SK-N-SH (cell line): Measurements from ENCODE around the gene LHFPL6. TPM values are rescaled to one million over a fixed set of nuclear protein-coding genes. Genes with fewer than 3 reads are reported as not detected.

Experiments
- CTCF ChIA-PET: fragments of 300-600, 350-600 bp; formaldehyde crosslinking; extraction: SDS; loops from one replicate; lab custom pipeline; 2021; lab: Yijun Ruan, JAX
- POLR2A ChIA-PET: fragments of 350-600 bp; sonication (Branson Sonifier 250); formaldehyde crosslinking; extraction: SDS; loops from one replicate; lab custom pipeline; 2020; ENCODE audit warnings: antibody characterized with exemption, inconsistent platforms; lab: Yijun Ruan, JAX
- DNase-seq: peaks from one replicate; pipeline ENCODE4 v3.0.0; 2012
- H2AFZ ChIP-seq: fragments of 200-600 bp; sonication (generic); 2 replicates; pipeline ENCODE4 v1.8.1; 2016; ENCODE audit warnings: antibody characterized with exemption, mild to moderate bottlenecking, low read depth
- H3F3A ChIP-seq: fragments of 200-600 bp; sonication (generic); replicated peaks from 2 replicates; pipeline ENCODE3; 2016; ENCODE audit warnings: antibody characterized with exemption, mild to moderate bottlenecking; ENCODE audit not compliant: insufficient read depth
- H3K27ac ChIP-seq, 2 experiments: fragments of 200-500 bp in 1 of 2; fragments of 200-600 bp in 1 of 2; sonication (Bioruptor generic) in 1 of 2; sonication (generic), shearing (Covaris generic) in 1 of 2; 2 replicates each; pipeline versions ENCODE4 v1.5.1 to v1.6.1; 2014 to 2016; ENCODE audit warnings: low read depth in 2 of 2, inconsistent platforms in 1 of 2, low read length in 1 of 2, mild to moderate bottlenecking in 1 of 2, mixed read lengths in 1 of 2
- H3K27me3 ChIP-seq: fragments of 200-600 bp; sonication (generic), shearing (Covaris generic); 2 replicates; pipeline ENCODE4 v1.6.1; 2016; ENCODE audit warnings: mixed run types; ENCODE audit not compliant: insufficient read depth
- H3K36me3 ChIP-seq, 2 experiments: fragments of 200-500 bp in 1 of 2; fragments of 200-600 bp in 1 of 2; sonication (Bioruptor generic) in 1 of 2; sonication (generic) in 1 of 2; replicated peaks in 1 of 2; 2 replicates each; pipeline versions ENCODE3 to v1.5.1; 2014 to 2016; ENCODE audit warnings: low read length in 1 of 2, mild to moderate bottlenecking in 1 of 2; ENCODE audit not compliant: insufficient read depth in 2 of 2, control insufficient read depth in 1 of 2
- H3K4me1 ChIP-seq, 2 experiments: fragments of 200-500 bp in 1 of 2; fragments of 200-600 bp in 1 of 2; sonication (Bioruptor generic) in 1 of 2; sonication (generic), shearing (Covaris generic) in 1 of 2; 2 replicates each; pipeline versions ENCODE4 v1.5.1 to v1.6.1; 2014 to 2016; ENCODE audit warnings: low read depth in 1 of 2, low read length in 1 of 2, mixed run types in 1 of 2; ENCODE audit not compliant: insufficient read depth in 2 of 2, control insufficient read depth in 1 of 2
- H3K4me2 ChIP-seq: fragments of 200-600 bp; sonication (generic), shearing (Covaris generic); 2 replicates; pipeline ENCODE4 v1.6.1; 2017; ENCODE audit warnings: mixed run types
- H3K4me3 ChIP-seq, 2 experiments: fragments of 200-500 bp in 1 of 2; fragments of 200-600 bp in 1 of 2; sonication (Bioruptor generic) in 1 of 2; sonication (generic), shearing (Covaris generic) in 1 of 2; 2 replicates each; pipeline versions ENCODE4 v1.5.1 to v1.8.1; 2014 to 2016; ENCODE audit warnings: low read depth in 2 of 2, inconsistent platforms in 1 of 2, low read length in 1 of 2, mild to moderate bottlenecking in 1 of 2, mixed read lengths in 1 of 2, moderate library complexity in 1 of 2
- H3K79me2 ChIP-seq: fragments of 200-600 bp; sonication (generic); 2 replicates; pipeline ENCODE4 v1.8.1; 2017; ENCODE audit warnings: mild to moderate bottlenecking; ENCODE audit not compliant: insufficient read depth
- H3K9ac ChIP-seq: fragments of 200-600 bp; sonication (generic); 2 replicates; pipeline ENCODE4 v1.6.1; 2017; ENCODE audit warnings: mixed run types
- H3K9me2 ChIP-seq: fragments of 200-600 bp; sonication (generic); 2 replicates; pipeline ENCODE4 v1.6.1; 2017; ENCODE audit warnings: mixed run types
- H3K9me3 ChIP-seq: fragments of 200-600 bp; sonication (generic); 2 replicates; pipeline ENCODE4 v1.6.1; 2017; ENCODE audit warnings: mixed run types, mild to moderate bottlenecking, moderate library complexity
- H4K20me1 ChIP-seq: fragments of 200-600 bp; sonication (generic); 2 replicates; pipeline ENCODE4 v1.6.1; 2017; ENCODE audit warnings: mild to moderate bottlenecking, mixed run types; ENCODE audit not compliant: insufficient read depth
- CHD2 ChIP-seq: fragments of 150-350 bp; IDR thresholded peaks from 2 replicates; pipeline ENCODE4 v1.6.1; 2018; ENCODE audit warnings: low read length; ENCODE audit not compliant: partially characterized antibody
- CTCF ChIP-seq: fragments of 200-600 bp; sonication (generic); IDR thresholded peaks from 2 replicates; pipeline ENCODE4 v1.6.1; 2017; ENCODE audit warnings: antibody characterized with exemption, mild to moderate bottlenecking, moderate library complexity
- FOXM1 ChIP-seq: IDR thresholded peaks from 2 replicates; pipeline ENCODE4 v1.4.0; 2012; ENCODE audit warnings: low read depth, mild to moderate bottlenecking
- GABPA ChIP-seq: IDR thresholded peaks from 2 replicates; pipeline ENCODE4 v1.4.0; 2012; ENCODE audit warnings: low read depth, mild to moderate bottlenecking
- GATA2 ChIP-seq: sonication (generic); formaldehyde crosslinking; IDR thresholded peaks from 2 replicates; pipeline ENCODE4 v1.5.0; 2020; ENCODE audit warnings: mild to moderate bottlenecking, missing genetic modification reagents
- IRF3 ChIP-seq: fragments of 150-350 bp; IDR thresholded peaks from 2 replicates; pipeline ENCODE4 v1.6.1; 2016; ENCODE audit warnings: mild to moderate bottlenecking, low read depth, low read length
- JUND ChIP-seq: IDR thresholded peaks from 2 replicates; pipeline ENCODE4 v1.4.0; 2012
- PBX3 ChIP-seq: IDR thresholded peaks from 2 replicates; pipeline ENCODE4; 2012
- POLR2AphosphoS5 ChIP-seq: IDR thresholded peaks from 2 replicates; pipeline ENCODE4 v1.6.1; 2012; ENCODE audit warnings: low read depth, low read length
- RAD21 ChIP-seq: IDR thresholded peaks from 2 replicates; pipeline ENCODE4 v1.6.1; 2012; ENCODE audit warnings: mild to moderate bottlenecking, low read length
- RCOR1 ChIP-seq: fragments of 150-350 bp; IDR thresholded peaks from 2 replicates; pipeline ENCODE4 v1.6.1; 2017; ENCODE audit warnings: antibody characterized with exemption, low read length
- RXRA ChIP-seq: IDR thresholded peaks from 2 replicates; pipeline ENCODE4 v1.4.0; 2012; ENCODE audit warnings: low read depth, mild to moderate bottlenecking, borderline replicate concordance
- SIN3A ChIP-seq: IDR thresholded peaks from 2 replicates; pipeline ENCODE4 v1.6.1; 2012; ENCODE audit warnings: low read depth, mild to moderate bottlenecking, low read length, moderate library complexity, borderline replicate concordance
- SMC3 ChIP-seq: IDR thresholded peaks from 2 replicates; pipeline ENCODE4 v1.6.1; 2012; ENCODE audit warnings: low read depth, low read length, improper control_type of control experiment
- TAF1 ChIP-seq: IDR thresholded peaks from 2 replicates; pipeline ENCODE4 v1.6.1; 2012; ENCODE audit warnings: low read depth, mild to moderate bottlenecking, low read length, moderate library complexity, borderline replicate concordance
- TEAD4 ChIP-seq: IDR thresholded peaks from 2 replicates; pipeline ENCODE4 v1.4.0; 2012; ENCODE audit warnings: mild to moderate bottlenecking, borderline replicate concordance; ENCODE audit not compliant: insufficient read depth
- USF1 ChIP-seq: IDR thresholded peaks from 2 replicates; pipeline ENCODE4 v1.4.0; 2012; ENCODE audit warnings: low read depth, borderline replicate concordance
- USF2 ChIP-seq: fragments of 150-350 bp; IDR thresholded peaks from 2 replicates; pipeline ENCODE4 v1.6.1; 2017; ENCODE audit warnings: antibody characterized with exemption, low read length, low read depth, borderline replicate concordance
- WGBS: methylation state at CpG from one replicate; pipeline ENCODE4 v1.1.6; 2017; ENCODE audit warnings: low lambda C conversion rate; 5-methylcytosine and 5-hydroxymethylcytosine counted together
- polyA plus RNA-seq, 3 experiments: library from polyadenylated mRNA; depleted of rRNA; stranded (reverse); fragments of >200 nt; gene quantifications; 2 replicates each; pipeline ENCODE4 v1.2.3, GENCODE V29; 2012

Gene LHFPL6
- polyA plus RNA-seq, 1 of the 3 experiments (the other 2 are of a cell fraction), result 22.2 TPM

GRCh38 chr13:39321574-39321973, 281.4 kb downstream of the LHFPL6 start:
- WGBS, result 60% methylated on average over 1 of the region's 1 CpG
- CTCF ChIA-PET, result interaction anchor here (1.4 kb wide), 1 partner anchor 295 kb away, joined by 4 read pairs; no protein-coding TSS in a partner anchor

More at GRCh38 chr13:39321574-39321973, 281.4 kb downstream of the LHFPL6 start:
- no peak overlapping the region for H2AFZ ChIP-seq
- no peaks in the 10 kb centered on the region for H3K9me2 ChIP-seq
- no peaks in the 10 kb centered on the region for H3K79me2 ChIP-seq
- no peak overlapping the region for H3K27ac ChIP-seq
- no peaks in the 10 kb centered on the region for H3K4me1 ChIP-seq
- no peak overlapping the region for H3K9ac ChIP-seq
- H3F3A ChIP-seq, result no peaks in the 10 kb centered on the region
- no peak for DNase-seq
- H3K36me3 ChIP-seq, result no peaks in the 10 kb centered on the region
- no peaks in the 10 kb centered on the region for H4K20me1 ChIP-seq
- H3K9me3 ChIP-seq, result no peaks in the 10 kb centered on the region
- POLR2A ChIA-PET, result no interaction called here
- no peak overlapping the region for H3K4me3 ChIP-seq
- H3K27me3 ChIP-seq, result no peaks in the 10 kb centered on the region
- no peak overlapping the region for H3K4me2 ChIP-seq
- TF ChIP-seq TAF1 (no peak), GATA2 (CRISPR knock-in tag) (no peak), IRF3 (no peak), RXRA (no peak), RCOR1 (no peak), PBX3 (no peak), TEAD4 (no peak), CTCF (no peak), USF1 (no peak), USF2 (no peak), SIN3A (no peak), CHD2 (no peak), JUND (no peak), SMC3 (no peak), POLR2AphosphoS5 (no peak), GABPA (no peak), RAD21 (no peak), FOXM1 (no peak)
